NB4 (cell line): ENCODE data around the gene CMC1.

Experiments used
- DNase-seq: peaks from one replicate; pipeline ENCODE4 v3.0.0; 2010; ENCODE audit warnings: low read depth
- H3K4me3 ChIP-seq: one replicate; pipeline ENCODE4 v1.5.1; 2011; ENCODE audit warnings: mild to moderate bottlenecking, low read depth, low read length, moderate library complexity
- CTCF ChIP-seq: IDR thresholded peaks from one replicate; pipeline ENCODE4 v1.5.1; 2012; ENCODE audit warnings: low read depth, low read length
- MAX ChIP-seq: IDR thresholded peaks from 2 replicates; pipeline ENCODE4 v1.6.1; 2011; ENCODE audit warnings: low read depth, low read length
- MYC ChIP-seq: IDR thresholded peaks from 2 replicates; pipeline ENCODE4 v1.6.1; 2011; ENCODE audit warnings: low read depth, low read length
- POLR2A ChIP-seq: IDR thresholded peaks from 2 replicates; pipeline ENCODE4 v1.6.1; 2011; ENCODE audit warnings: mild to moderate bottlenecking; ENCODE audit not compliant: insufficient read length; ENCODE audit errors: extremely low read depth

The CMC1 gene

GRCh38 chr3:28335246-28335645 lies 93.8 kb downstream of the CMC1 start:
- H3K4me3 ChIP-seq, result no peak overlapping the region
- DNase-seq, result no peak
- TF ChIP-seq CTCF (no peak), MAX (no peak), MYC (no peak), POLR2A (no peak)

- H3K4me3 ChIP-seq, result no peak overlapping the region
- DNase-seq, result no peak
- no peak for TF ChIP-seq MYC
- no peak for TF ChIP-seq CTCF
- TF ChIP-seq POLR2A, result no peak
- TF ChIP-seq MAX, result no peak
These were observed 95.8 kb downstream of the CMC1 start for GRCh38 chr3:28337230-28337629.

GRCh38 chr3:28343144-28343543 lies 101.7 kb downstream of the CMC1 start:
- DNase-seq, result no peak
- no peak overlapping the region for H3K4me3 ChIP-seq
- TF ChIP-seq CTCF (no peak), POLR2A (no peak), MYC (no peak), MAX (no peak)

- TF ChIP-seq MAX (no peak), CTCF (no peak), MYC (no peak), POLR2A (no peak)
- DNase-seq, result no peak
- H3K4me3 ChIP-seq, result peak overlapping the region; percentile 81
These were observed 104.3 kb downstream of the CMC1 start for GRCh38 chr3:28345690-28346089.

GRCh38 chr3:28347374-28348264 lies 106.2 kb downstream of the CMC1 start:
- H3K4me3 ChIP-seq, result peak overlapping the region; percentile 81
- peak; percentile 81 for DNase-seq
- TF ChIP-seq MAX, result no peak
- TF ChIP-seq POLR2A, result no peak
- TF ChIP-seq CTCF, result no peak
- no peak for TF ChIP-seq MYC
